T-helper 22 cell (primary cell): ENCODE results near the gene EDIL3.
"Not testable (repeated sequence)": the region's sequence is repeated elsewhere in the genome, so short reads cannot be mapped to it uniquely, and the experiment has no call there.

Experiments
- DNase-seq: peaks from one replicate; pipeline ENCODE4 v3.0.0-alpha.2; 2020; ENCODE audit warnings: low read depth

EDIL3 gene

DNA sequence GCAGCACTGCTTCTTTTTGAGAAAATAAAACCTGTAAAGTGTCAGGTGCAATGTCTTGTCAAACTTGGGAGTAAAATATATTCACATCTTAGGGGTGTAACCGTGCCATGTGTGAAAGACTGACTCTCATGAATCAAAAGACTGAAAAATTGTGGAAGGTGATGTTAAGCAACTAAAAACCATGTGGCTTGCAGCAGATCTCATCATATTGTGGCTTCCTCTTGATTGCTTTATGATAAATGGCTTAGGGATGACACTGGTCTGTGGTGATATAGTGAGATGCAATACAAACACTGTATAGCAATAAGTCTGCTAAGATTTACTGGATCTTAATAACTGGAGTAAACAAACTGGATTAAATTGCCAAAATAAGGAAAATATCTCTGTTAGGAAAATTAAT is 321.6 kb downstream of the EDIL3 start:
- DNase-seq: no peak

- DNase-seq: no peak
Measured at GRCh38 chr5:84059672-84060071, 325.0 kb downstream of the EDIL3 start.

GRCh38 chr5:84058561-84058960 is 326.1 kb downstream of the EDIL3 start:
- DNase-seq: no peak

- no peak for DNase-seq
Measured at GRCh38 chr5:84057211-84057610, 327.5 kb downstream of the EDIL3 start.

GRCh38 chr5:84045964-84046363 is 338.7 kb downstream of the EDIL3 start:
- no peak for DNase-seq

DNA sequence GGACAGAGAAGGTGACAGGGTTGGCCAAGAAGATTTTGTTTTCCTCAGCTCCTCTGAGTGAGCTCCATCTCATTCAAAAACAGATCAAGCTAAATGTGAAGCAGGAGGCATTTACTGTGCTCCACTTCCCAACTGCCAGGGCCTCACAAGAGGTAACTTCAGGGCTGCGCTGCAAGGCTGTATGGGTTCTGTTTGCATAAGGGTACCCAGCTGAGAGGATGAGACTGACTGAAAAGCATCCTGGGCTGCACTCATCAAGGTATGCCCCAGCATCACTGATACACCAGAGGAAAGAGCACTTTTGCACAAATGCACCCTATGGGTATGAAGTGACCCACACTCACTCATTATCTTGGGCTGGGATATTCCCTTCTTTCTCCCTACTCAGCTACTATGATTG is 347.8 kb downstream of the EDIL3 start:
- no peak for DNase-seq

DNA sequence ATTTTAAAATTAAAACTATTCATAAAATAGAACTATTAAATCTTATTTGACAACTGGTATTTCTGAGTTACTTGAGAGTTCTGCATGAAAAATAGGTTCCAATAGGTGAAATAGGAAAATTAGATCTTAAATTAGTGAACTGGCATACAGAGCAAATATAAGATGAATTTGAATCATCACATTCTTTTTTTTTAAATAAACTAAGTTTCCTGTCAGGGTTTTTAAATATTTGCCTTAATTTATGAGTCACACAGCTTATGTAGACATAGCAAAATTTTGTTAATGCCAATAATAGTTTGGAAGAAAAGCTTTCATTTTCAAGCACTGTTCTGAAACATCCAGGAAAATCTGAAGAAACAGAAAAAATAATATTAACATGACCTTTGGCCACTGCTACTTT is 352.4 kb downstream of the EDIL3 start:
- no peak for DNase-seq

GRCh38 chr5:84028093-84028492 is 356.6 kb downstream of the EDIL3 start:
- DNase-seq: no peak

DNA sequence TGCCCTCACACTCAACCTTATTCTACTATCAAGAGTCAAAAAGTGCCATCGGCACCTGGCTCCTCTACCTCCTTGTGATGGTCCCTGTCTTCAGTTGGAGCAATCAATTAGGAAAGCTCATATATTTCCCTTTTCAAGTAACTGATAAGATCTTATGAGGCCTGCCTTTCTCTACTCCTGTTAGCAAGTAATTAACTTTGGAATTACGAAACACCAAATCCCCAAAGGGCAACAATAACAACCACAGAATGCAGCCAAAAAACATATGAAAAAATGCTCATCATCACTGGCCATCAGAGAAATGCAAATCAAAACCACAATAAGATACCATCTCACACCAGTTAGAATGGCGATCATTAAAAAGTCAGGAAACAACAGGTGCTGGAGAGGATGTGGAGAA is 366.2 kb downstream of the EDIL3 start:
- DNase-seq: not testable (repeated sequence)

GRCh38 chr5:84017523-84018172 is 367.0 kb downstream of the EDIL3 start:
- DNase-seq: no peak

DNA sequence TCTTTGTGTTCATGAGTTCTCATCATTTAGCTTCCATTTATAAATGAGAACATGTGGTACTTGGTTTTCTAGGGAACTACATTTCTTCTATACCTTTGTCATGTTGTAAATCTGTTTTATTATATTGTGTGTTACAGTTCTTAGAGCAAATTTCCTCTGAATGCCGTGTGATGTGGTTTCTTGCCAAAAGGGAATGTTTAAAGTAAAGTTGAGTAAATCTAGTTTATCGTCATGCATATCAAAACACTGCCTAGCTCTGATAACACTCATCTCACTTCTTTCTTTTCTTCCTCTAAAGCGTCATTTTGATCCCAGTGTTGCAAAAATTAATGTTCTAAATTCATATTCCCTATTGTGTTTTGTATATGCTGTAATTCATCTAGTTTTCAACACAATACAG is 368.6 kb downstream of the EDIL3 start:
- DNase-seq: no peak

GRCh38 chr5:84014966-84015365 is 369.7 kb downstream of the EDIL3 start:
- no peak for DNase-seq

DNA sequence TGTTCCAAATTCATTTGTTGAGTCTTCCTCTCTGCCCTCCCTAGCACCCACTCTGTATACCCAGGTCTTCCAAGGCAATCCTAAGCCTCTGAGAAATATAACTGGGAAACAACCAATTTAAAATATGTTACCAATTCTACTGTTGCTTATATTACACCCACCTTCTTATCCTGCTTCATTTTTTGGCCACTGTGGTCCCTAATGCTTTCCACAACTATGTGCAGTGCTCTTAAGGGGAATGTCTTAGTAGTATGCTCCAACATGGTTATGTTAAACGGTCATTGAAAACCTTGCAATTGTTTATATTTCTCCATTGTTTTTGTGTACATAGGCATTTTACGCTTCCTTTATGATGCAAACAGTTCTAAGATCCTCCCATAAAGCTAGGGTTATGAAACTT is 390.9 kb downstream of the EDIL3 start:
- no peak for DNase-seq

GRCh38 chr5:83991566-83992224 is 393.0 kb downstream of the EDIL3 start:
- no peak for DNase-seq

- DNase-seq: no peak
Measured at GRCh38 chr5:83988293-83988685, 396.4 kb downstream of the EDIL3 start.

- DNase-seq: no peak
Measured at GRCh38 chr5:83987513-83988292, 397.0 kb downstream of the EDIL3 start.

DNA sequence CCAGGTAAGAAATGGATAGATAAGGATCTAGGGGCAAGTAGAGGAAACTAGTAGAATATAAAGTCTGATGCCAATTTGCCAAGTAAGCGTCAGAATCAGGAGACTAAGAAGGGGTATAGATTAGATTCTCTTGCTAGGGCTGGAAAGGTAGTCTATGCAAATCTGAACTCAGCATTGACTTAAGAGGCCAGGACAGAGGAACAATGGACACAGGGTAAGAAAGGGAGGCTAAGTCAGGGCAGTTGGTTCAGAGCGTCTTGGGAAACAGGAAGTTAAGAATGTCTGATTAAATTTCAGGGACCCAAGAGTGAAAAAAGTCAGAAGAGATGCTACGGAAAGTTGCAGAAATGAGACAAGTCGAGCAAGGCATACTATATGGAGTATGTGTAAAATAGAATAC is 400.8 kb downstream of the EDIL3 start:
- DNase-seq: no peak

GRCh38 chr5:83973925-83974815 is 410.5 kb downstream of the EDIL3 start:
- no peak for DNase-seq

- no peak for DNase-seq
Measured at GRCh38 chr5:83972909-83973308, 411.8 kb downstream of the EDIL3 start.

- no peak for DNase-seq
Measured at GRCh38 chr5:83972236-83972635, 412.4 kb downstream of the EDIL3 start.

GRCh38 chr5:83967417-83967816 is 417.3 kb downstream of the EDIL3 start:
- DNase-seq: no peak

DNA sequence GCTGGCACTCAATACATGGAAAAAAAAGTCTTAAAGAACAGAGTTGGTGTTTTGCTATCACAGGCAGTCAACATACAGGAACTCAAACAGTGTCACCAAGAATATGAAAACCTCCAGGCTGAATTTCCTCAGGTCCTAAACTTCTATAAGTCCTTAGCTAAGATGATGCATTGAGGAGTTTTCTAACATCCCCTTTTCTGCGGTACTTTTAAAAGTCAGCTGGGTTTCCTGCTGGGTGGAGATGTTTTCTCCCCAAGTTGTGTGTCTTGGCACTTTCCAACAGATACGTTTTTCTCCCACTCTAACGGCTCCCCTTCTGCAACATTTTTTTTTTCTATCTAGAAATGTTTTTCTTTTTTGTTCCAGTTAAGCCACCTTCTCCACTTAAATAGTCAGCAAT is 419.2 kb downstream of the EDIL3 start:
- DNase-seq: no peak
